Measurements from ENCODE around the gene ING4. TPM values are rescaled to one million over a fixed set of nuclear protein-coding genes. Genes with fewer than 3 reads are reported as not detected.

The ING4 gene
- total RNA-seq, 1 donor from 2014 or later, result 23.2 TPM

- intact Hi-C loops (cut with micrococcal nuclease), result no loop called here
- H3K27me3 ChIP-seq (ENCODE audit: low read depth), result peaks cover 15% of the 10 kb centered on the region
- H3K4me1 ChIP-seq, result peaks cover 47% of the 10 kb centered on the region
- no peak for TF ChIP-seq CTCF (IDR thresholded peaks at IDR 0.05; ENCODE audit: borderline replicate concordance)
- H3K4me3 ChIP-seq, result no peak overlapping the region
- H3K36me3 ChIP-seq, result no peaks in the 10 kb centered on the region
- H3K9me3 ChIP-seq (replicated peaks), result no peaks in the 10 kb centered on the region
- H3K27ac ChIP-seq (replicated peaks), result no peak overlapping the region
- no peak for DNase-seq
These were observed 28.6 kb upstream of the ING4 start for GRCh38 chr12:6691473-6691872.

GRCh38 chr12:6688999-6689882, 26.3 kb upstream of the ING4 start, which contains the start of gene ZNF384:
Gene ZNF384, minus strand, starts transcription at chr12:6689375. Its CDS starts 9,855 bp downstream, at chr12:6679520.
- H3K36me3 ChIP-seq, result no peaks in the 10 kb centered on the region
- no peaks in the 10 kb centered on the region for H3K9me3 ChIP-seq (replicated peaks)
- intact Hi-C loops (cut with micrococcal nuclease), result no loop called here
- peak within 1 kb of the TSS; percentile 100 for H3K27ac ChIP-seq (replicated peaks)
- H3K4me3 ChIP-seq, result peak within 1 kb of the TSS; percentile 95
- peaks cover 55% of the 10 kb centered on the region for H3K4me1 ChIP-seq
- H3K27me3 ChIP-seq (ENCODE audit: low read depth), result no peaks in the 10 kb centered on the region
- TF ChIP-seq CTCF (IDR thresholded peaks at IDR 0.05; ENCODE audit: borderline replicate concordance), result peak; percentile 52
- DNase-seq, result peak; percentile 96

GRCh38 chr12:6688543-6688998, 25.7 kb upstream of the ING4 start:
- H3K27me3 ChIP-seq (ENCODE audit: low read depth), result no peaks in the 10 kb centered on the region

GRCh38 chr12:6685814-6686213, 22.9 kb upstream of the ING4 start:
- intact Hi-C loops (cut with micrococcal nuclease), result no loop called here
- H3K4me3 ChIP-seq, result no peak overlapping the region
- H3K36me3 ChIP-seq, result peaks cover 7% of the 10 kb centered on the region
- no peaks in the 10 kb centered on the region for H3K9me3 ChIP-seq (replicated peaks)
- DNase-seq, result no peak
- H3K27ac ChIP-seq (replicated peaks), result no peak overlapping the region
- H3K4me1 ChIP-seq, result peaks cover 48% of the 10 kb centered on the region
- H3K27me3 ChIP-seq (ENCODE audit: low read depth), result no peaks in the 10 kb centered on the region
- no peak for TF ChIP-seq CTCF (IDR thresholded peaks at IDR 0.05; ENCODE audit: borderline replicate concordance)

More at GRCh38 chr12:6688543-6688998, 25.7 kb upstream of the ING4 start:
- Histone ChIP-seq H3K36me3 (peaks cover 3% of the 10 kb centered on the region), H3K4me3 (peak overlapping the region; percentile 95), H3K4me1 (peaks cover 55% of the 10 kb centered on the region), H3K27ac (replicated peaks) (peak overlapping the region; percentile 100), H3K9me3 (replicated peaks) (no peaks in the 10 kb centered on the region)
- no peak for TF ChIP-seq CTCF (IDR thresholded peaks at IDR 0.05; ENCODE audit: borderline replicate concordance)
- intact Hi-C loops (cut with micrococcal nuclease), result no loop called here
- DNase-seq, result no peak

- no peak for DNase-seq
- H3K27ac ChIP-seq (replicated peaks), result no peak overlapping the region
- H3K36me3 ChIP-seq, result peaks cover 15% of the 10 kb centered on the region
- intact Hi-C loops (cut with micrococcal nuclease), result no loop called here
- peaks cover 36% of the 10 kb centered on the region for H3K4me1 ChIP-seq
- H3K9me3 ChIP-seq (replicated peaks), result no peaks in the 10 kb centered on the region
- H3K27me3 ChIP-seq (ENCODE audit: low read depth), result no peaks in the 10 kb centered on the region
- TF ChIP-seq CTCF (IDR thresholded peaks at IDR 0.05; ENCODE audit: borderline replicate concordance), result peak; percentile 53
- no peak overlapping the region for H3K4me3 ChIP-seq
These were observed 21.7 kb upstream of the ING4 start for GRCh38 chr12:6684609-6685008.
